EL (cell line): ENCODE measurements around the gene C10orf62.
A peak's percentile ranks its signal among the peaks of the same experiment; 100 is the strongest.
"Not testable (repeated sequence)": the region's sequence is repeated elsewhere in the genome, so short reads cannot be mapped to it uniquely, and the experiment has no call there.

ENCODE experiments used
- DNase-seq: peaks from one replicate; pipeline ENCODE4 v3.0.0-alpha.2; 2016

The C10orf62 gene

DNA sequence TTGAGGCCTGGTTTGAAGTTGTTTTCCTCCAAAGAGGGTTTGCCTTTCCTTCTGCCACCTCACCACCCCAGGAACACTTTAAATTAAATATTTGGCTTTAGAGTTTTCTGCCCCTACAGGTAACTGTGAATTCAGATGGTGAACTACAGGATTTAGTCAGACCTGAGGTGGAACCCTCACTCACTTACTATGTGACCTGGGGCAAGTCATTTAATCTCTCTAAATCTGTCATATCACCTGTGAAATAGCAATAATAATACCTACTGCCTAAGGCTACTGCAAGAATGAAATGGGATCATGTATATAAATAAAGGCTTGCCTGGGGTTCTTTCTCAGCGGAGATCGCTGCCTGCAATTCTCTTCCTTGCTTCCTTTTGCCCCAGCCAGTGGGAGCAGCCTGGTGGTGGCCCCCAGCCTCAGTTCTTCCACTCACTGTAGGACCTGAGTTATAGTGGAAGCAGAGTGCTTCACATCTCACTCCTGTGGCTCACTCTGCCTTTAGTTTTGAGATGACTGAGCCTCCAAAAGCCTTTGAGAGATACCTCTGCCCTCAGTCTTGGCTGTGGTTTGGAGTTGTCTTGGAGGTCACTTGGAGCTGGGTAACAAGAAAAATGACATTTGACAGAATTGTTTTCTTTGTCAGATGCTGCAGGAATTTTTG is 23.1 kb upstream of the C10orf62 start:
- DNase-seq = no peak

DNA sequence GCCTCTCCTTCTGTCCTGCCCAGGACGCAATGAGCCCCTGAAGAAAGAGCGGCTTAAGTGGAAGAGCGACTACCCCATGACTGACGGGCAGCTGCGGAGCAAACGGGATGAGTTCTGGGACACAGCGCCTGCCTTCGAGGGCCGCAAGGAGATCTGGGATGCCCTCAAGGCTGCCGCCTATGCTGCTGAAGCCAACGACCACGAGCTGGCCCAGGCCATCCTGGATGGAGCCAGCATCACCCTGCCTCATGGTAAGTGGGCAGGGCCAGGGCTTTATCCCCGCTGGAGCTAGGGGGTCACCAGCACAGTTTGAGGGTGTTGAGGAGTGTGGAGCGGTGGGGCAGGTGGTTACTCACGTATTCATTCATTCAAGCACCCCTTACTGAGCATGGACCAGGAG is 21.6 kb upstream of the C10orf62 start:
- DNase-seq = no peak

DNA sequence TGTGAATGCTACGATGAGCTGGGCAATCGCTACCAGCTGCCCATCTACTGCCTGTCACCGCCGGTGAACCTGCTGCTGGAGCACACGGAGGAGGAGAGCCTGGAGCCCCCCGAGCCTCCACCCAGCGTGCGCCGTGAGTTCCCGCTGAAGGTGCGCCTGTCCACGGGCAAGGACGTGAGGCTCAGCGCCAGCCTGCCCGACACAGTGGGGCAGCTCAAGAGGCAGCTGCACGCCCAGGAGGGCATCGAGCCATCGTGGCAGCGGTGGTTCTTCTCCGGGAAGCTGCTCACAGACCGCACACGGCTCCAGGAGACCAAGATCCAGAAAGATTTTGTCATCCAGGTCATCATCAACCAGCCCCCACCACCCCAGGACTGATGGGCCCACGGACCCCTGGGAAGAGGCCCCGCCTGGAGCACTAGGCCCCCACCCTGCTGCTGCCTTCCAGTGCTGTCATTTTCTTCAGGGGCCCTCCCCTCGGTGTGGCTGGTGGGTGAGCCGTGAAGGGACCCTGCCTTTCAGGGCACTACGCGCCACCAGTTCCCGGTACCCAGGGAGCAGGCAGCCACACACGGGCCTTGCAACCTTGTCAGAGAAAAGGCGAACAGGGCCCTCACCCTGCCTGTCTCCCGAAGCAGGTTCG is 19.3 kb upstream of the C10orf62 start:
- DNase-seq = no peak

DNA sequence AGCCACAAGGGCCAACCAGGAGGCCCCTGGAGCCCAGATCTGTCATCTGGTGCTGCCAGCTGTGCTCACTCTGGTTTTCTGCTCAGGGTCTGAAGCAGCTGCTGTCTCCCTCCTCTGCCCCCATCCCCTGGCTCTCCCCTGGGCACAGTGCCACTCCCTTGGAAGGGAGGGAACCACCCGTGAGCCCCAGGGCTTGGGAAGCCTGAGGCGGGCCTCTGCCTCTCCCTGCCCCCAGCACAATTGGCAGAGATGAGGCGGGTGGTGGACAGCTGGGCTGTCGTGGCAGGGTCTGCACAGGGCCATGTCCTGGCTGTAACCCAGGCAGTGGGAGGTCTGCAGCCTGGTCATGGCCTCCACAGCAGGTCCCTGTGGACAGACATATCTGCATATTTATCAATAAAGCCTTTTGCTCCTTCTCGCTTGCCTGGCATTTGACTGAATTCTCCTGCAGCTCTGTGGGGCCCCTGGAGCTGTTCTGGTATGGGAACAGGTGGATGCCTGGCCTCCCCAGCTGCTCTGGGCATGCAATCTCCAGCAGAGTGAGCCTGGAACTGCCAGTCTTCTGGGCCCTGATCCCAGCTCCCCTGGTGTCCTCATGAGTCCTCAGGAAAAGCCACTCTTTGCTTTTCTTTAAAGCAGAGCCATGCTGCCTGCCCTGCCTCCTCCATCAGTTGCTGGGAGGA is 18.6 kb upstream of the C10orf62 start:
- DNase-seq = no peak

DNA sequence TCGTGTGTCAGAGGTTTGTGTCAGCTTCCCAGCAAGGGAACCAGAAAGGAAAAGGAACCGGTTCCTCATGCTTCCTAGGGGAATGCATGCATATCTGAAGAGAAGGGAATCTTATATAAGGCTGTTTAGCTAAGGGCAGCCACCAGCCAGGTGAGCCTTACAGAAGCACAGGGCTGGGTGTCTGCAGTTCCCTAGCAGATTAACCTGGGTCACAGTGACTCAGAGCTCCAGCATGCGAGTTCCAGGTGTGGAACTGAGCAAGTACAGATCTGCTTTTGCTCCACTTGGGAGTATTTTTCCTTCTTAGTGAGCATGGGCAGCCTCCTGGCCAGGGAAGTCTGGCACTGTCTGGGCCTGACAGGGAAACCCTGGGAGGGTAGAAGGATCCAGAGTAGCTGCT is 17.9 kb upstream of the C10orf62 start:
- no peak for DNase-seq

DNA sequence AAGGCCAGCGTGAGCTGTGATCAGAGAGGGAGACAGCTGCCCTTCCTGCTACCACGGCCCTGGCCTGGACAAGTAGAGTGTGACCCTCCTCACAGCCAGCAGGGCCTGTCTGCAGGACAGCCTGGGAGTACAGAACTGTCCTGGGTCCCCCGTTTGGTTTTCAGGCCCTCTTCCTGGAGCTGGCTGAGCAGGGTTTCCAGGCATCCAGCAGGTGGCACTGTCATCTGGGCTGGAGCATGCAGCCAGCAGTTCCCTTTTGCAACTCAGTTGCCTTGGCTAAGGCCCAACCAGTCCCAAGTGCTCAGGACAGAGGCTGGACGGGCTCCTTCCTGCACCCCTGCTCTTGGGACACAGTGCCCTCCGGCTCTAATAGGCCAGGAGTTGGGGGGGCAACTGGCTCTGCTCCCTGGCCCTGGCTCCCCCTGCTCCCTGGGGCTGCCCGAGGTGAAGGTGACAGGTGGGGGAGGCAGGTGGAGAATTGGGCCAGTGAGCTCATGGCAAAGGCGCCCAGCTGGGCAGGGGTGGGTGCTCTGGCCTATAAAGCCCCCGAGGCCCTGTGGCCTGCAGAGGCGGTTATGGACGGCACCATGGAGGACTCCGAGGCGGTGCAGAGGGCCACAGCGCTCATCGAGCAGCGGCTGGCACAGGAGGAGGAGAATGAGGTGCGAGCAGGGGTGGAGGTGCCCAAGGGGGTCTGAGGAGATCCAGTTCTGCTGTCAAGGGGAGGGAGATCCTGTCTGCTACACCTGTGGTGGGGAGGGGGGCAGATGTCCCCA is 17.1 kb upstream of the C10orf62 start, which contains the start of gene ANKRD2:
Gene ANKRD2 (plus strand): TSS at position 566 of the 776 bp plus-strand sequence. CDS start 10 bp downstream, at position 576.
- DNase-seq = peak; percentile 82

DNA sequence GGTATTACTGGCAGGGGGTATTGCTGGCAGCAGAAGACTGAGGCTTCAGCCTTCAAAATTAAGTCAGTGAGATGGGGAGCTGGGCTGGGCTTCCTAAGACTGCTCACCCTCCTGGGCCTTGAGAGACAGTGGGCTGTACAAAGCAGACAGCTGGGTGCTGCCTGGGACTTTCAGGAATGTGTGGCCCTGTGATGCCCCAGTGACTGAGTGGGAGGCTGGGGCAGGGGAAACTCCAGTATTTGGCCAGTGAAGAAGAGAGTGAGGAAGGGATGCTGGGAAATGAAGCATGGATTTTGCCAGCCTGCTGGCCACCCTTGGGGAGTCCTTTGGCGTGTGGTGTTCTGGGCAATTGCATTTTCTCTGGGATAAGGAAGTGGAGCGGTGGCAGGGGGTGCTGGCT is 16.5 kb upstream of the C10orf62 start:
- DNase-seq = peak; percentile 58

DNA sequence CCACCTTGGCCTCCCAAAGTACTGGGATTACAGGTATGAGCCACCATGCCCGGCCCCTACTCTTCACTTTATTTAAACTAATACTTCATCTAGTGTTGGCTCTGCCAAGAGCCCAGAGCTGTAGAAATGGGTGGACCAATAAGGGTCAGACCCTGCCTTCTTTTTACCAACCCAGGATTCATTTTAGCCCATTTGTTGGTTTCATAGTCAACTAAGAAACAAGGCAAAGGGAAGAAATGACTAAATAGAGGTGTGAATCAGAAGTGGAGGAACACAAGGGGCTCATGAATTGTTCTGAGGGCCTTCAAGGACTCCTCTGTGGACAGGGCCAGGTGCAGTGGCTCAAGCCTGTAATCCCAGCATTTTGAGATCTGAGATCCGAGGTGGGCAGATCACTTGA is 15.8 kb upstream of the C10orf62 start:
- DNase-seq = no peak

DNA sequence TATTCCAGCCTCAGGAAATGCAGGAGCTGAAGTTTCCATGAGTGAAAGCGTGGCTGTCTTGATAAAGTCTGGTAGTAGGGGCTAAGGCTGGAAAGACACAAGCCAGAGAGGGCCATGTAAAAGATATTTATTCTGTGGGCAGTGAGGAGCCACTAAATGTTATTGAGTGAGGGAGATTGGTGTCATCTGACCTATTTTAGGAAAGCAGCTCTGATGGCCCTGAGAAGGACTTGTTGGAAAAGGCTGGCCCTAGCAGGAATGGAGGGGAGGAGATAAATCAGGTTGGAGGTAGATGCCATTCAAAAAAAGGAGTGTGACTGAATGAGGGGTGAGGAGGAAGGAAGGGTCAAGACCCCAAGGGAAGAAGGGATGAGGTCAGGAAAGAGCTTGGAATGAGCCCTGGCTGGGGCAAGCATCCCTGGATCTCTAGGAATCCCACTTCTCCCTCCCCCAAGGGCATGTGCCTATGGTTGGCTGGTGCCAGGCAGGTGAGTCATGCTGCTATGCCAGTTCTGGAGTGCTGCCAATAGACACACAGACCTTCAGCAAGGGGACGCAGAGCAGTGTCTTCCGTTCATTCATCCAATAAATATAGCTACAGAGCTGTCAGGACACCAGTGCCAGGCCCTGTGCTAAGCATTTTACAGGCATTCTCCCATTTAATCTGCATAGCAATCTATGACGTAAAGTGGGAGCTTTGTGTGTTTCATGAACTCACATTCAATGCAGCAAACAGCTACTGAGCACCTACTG is 15.0 kb upstream of the C10orf62 start:
- DNase-seq = peak; percentile 97

DNA sequence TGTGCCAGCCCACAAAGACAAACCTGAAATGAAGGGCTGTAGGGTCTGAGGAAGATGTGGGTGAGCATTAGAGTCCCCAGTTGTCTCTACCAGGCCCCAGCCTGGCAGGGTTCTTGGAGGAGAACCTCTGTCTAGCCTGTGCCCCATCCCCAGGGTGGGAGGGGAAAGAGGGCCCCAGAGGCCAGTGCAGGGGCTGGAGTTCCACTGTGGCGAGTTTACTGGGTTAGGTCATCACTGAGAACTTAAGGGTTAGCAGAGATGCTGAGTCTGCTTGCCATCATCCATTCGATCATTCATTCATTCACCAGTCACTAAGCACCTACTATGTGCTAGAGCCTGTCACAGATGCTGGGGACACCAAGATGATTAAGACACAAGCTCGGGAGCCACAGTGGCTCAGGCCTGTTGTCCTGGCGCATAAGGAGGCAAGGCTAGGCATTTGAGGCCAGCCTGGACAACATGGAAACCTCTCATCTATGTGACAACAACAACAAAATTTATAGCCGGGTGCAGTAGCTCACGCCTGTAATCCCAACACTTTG is 14.3 kb upstream of the C10orf62 start:
- peak; percentile 71 for DNase-seq

DNA sequence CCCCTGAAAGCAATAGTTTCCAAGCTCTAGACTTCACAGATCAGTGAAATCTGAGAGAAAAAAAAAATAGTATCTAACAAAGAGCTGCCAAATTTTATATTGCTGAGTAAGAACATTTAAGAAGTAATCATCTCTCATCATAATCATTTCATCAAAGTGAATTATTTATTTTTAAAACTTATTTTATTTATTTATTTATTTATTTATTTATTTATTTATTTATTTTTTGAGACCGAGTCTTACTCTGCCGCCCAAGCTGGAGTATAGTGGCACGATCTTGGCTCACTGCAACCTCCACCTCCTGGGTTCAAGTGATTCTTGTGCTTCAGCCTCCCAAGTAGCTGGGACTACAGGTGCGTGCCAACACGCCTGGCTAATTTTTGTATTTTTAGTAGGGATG is 13.0 kb upstream of the C10orf62 start:
- not testable (repeated sequence) for DNase-seq

DNA sequence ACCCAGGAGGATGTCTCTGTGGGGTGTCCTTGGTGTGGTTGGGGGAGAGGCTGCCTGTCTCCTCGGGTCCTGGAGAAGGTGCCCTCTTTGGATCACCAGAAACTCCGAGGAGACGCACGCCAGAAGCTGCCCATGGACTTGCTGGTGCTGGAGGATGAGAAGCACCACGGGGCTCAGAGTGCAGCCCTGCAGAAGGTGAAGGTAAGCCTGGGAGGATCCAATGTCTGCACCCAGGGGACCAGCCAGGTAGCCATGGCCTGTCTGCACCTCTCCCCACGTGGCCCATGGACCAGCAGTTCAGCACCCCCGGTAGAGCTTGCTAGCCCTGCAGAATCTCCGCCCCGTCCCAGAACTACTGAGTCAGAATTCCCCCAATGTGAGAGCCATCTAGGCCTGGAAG is 11.8 kb upstream of the C10orf62 start:
- DNase-seq = no peak

DNA sequence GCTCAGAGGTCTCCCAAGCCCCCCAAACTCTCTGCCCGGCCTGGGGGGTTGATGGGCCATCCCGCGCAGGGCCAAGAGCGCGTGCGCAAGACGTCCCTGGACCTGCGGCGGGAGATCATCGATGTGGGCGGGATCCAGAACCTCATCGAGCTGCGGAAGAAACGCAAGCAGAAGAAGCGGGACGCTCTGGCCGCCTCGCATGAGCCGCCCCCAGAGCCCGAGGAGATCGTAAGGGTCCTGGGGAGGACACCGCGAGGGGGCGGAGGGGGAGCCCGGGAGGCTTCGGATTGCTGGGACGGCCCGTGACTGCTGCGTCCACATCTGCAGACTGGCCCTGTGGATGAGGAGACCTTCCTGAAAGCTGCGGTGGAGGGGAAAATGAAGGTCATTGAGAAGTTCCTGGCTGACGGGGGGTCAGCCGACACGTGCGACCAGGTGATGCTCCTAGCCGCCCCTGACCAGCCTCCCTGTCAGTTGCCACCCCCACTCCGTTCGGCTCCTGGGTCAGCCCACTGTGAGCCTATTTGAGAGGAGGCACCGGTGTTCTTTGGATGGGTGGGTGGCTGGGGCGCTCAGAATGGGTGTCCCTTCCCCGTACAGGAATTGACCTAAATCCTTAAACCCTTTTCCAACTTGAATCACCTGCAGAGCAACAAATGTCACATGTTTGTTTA is 11.2 kb upstream of the C10orf62 start:
- DNase-seq = no peak

DNA sequence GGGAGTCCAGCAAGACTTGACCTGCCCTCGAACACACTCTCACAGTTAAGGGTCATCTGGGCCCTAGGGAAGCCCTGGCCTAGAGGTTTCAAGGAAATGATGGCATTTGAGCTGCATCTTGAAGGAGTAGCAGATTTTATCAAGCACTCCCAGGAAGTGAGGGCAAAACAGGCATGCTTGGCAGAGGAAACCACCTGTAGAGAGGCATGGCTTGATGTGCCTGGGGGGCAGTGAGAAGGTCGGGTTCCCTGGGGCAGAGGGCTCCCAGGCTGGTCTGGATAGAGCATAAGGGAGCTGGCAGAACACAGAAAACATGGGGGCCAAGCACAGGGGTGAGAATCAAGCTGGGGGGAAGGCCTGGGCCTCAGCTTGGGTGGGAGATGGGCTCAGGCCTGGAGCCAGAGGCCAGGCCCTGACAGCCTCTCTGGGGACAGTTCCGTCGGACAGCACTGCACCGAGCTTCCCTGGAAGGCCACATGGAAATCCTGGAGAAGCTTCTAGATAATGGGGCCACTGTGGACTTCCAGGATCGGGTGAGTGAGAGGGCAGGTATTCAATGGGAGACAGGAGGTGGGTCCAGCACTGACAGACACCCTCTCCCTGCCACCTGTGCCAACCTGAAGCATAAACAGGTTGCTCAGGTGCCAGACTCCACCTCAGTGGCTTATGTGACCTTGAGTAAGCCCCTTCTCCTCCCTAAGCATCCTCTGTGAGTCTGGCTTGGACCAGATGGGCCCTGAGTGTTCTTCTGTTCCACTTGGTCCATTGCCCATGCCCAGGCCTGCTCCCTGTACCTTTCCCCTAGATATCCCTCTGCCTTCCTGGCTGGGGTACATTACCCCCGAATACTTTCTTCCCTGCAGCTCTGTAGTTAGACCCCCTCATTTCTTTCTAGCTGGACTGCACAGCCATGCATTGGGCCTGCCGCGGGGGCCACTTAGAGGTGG is 8.8 kb upstream of the C10orf62 start:
- no peak for DNase-seq

DNA sequence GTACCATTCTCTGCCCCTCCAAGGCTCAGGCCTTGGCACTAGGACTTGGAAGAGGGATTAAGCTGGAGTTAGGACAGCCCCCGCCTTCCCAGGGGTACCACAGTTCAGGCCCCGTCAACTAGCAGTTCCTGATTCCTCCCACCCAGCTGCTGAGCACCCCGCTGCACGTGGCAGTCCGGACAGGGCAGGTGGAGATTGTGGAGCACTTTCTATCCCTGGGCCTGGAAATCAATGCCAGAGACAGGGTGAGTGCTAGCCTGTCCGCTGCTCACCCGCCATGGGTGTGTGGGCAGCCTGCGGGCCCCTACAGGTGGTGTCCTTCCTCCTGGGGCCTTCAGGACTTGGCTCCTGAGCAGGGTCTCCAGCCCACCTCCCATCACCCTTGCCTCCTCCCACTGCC is 7.4 kb upstream of the C10orf62 start:
- DNase-seq = no peak

DNA sequence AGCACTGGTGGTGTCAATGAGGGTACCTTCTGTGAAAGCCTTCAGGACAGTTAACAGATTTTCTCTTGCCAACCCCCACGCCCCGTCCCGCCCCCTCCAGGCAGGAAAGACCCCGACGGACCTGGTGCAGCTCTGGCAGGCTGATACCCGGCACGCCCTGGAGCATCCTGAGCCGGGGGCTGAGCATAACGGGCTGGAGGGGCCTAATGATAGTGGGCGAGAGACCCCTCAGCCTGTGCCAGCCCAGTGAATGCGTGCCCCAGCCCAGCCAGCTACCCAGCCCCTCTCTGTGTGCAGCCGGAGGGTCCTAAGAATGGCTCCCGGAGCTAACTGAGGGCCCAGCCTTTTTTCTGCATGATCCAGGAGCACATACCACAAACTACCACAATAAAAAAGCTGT is 6.0 kb upstream of the C10orf62 start:
- DNase-seq = no peak

DNA sequence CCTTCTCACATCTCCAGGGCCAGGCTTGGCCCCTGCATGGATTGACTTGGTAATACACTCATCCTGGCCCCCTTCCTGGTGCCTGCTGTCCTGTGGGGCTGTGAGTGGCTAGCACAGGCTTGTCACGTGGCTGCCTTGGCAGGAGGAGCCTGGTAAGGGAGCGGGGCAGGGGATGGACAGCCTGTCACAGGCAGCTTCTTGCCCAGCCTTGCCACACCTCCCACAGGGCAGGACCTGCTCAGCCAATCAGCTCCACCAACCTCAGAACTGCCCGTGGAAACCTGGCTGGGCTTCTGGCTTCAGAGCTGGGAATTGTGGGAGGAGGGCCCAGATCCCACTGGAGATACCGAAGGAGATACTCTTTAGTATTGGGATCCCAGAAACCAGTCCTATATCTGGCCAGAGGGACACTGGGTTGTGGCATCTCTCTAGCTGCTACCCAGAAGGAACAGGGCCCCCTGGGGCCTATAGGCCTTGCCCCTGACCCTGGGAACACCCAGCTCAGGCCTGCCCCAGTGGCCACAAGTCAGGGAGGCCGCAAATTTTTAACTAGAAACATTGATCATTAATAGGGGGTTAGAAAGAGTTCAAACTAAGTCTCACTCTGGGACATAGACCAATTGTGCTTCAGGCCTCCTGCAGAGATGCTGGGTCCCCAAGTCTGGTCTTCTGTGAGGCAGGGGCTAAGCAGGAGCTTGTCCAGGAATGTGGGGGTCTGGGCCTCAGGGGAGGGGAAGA is 5.3 kb upstream of the C10orf62 start, which contains the start of gene HOGA1:
Gene HOGA1 (plus strand): TSS at position 330 of the 738 bp plus-strand sequence. CDS start 315 bp downstream, at position 645.
- DNase-seq = peak; percentile 55

DNA sequence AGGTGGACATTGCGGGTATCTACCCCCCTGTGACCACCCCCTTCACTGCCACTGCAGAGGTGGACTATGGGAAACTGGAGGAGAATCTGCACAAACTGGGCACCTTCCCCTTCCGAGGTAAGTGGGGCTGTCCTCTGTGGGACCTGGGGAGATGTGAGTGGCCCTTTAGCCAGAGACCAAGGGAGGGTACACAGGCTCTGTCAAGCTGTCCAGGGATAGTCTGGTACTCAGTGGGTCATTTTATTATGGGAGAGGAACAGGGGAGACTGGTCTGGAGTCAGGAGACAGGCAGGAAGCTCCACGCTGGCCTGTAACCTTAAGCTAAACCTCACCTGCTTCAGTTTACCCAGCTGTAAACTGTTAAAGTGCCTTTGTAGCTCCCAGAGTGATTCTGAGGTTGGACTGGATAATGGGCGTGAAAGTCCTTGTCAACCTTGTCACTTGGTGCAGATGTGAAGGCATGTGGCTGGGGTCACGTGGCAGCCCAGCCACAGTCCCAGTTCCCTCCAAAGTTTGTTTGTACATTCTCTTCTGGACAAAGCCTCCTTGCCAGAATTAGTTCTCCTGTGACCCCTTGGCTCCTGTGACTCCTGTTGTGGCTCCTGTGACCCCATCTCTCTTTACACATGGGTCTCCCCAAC is 4.6 kb upstream of the C10orf62 start:
- DNase-seq = no peak

DNA sequence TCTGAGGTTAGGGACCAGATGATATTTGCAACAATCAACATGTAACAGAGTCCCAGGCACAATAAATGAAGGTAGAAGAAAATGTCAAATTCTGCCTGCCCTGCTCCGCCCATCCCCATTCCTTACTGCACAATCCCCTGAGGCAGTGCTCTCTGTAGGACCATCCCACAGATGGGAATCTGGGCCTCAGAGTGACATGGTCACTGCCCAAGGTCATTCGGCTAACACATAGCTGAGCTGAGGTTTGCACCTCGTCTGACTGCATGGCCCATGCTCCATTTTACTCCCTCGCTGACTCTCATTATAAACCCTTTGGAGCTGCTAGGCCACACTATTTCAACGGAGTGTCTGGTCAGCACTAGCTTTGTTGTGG is 4.1 kb upstream of the C10orf62 start:
- no peak for DNase-seq
